T-cell (primary cell): ENCODE measurements around the gene FANCI. TPM values are rescaled to one million over a fixed set of nuclear protein-coding genes. Genes with fewer than 3 reads are reported as not detected.

Source experiments
- ATAC-seq, 4 experiments: fragments of 200-7000 bp in 3 of 4; fragments of 150-1000 bp in 1 of 4; cut with Tn5 transposase; replicated peaks in 1 of 4; 1 replicate in 3 of 4; 2 replicates in 1 of 4; pipeline ENCODE4 v1.10.0; 2021; ENCODE audit warnings: moderate library complexity in 3 of 4, mild to moderate bottlenecking in 2 of 4, moderate number of reproducible peaks in 1 of 4
- CTCF ChIA-PET, 2 donors: fragments of 300-600 bp; sonication (Branson Sonifier 250); formaldehyde crosslinking; loops; one replicate each; lab custom pipeline; 2022; ENCODE audit warnings: antibody characterized with exemption in 2 of 2; lab: Charles Lee
- POLR2A ChIA-PET, 2 donors: fragments of 300-600 bp; sonication (Branson Sonifier 250); formaldehyde crosslinking; loops; one replicate each; lab custom pipeline; 2022; ENCODE audit warnings: antibody characterized with exemption in 2 of 2; lab: Charles Lee
- DNase-seq, 35 experiments: peaks; one replicate each; pipeline versions ENCODE4 v3.0.0 to v3.0.0-alpha.2; 2013 to 2023
- H3K27ac ChIP-seq: one replicate; pipeline ENCODE4 v1.5.1; 2013; ENCODE audit warnings: low read length
- H3K27me3 ChIP-seq, 2 experiments: replicated peaks in 1 of 2; 1 replicate in 1 of 2; 2 replicates in 1 of 2; pipeline versions ENCODE4 v1.6.1 to v1.7.0; 2013; ENCODE audit warnings: low read length in 1 of 2, mixed read lengths in 1 of 2; ENCODE audit not compliant: control insufficient read depth in 2 of 2, insufficient read depth in 2 of 2; ENCODE audit errors: extremely low read depth in 1 of 2
- H3K36me3 ChIP-seq, 2 donors: 1 replicate in 1 of 2; 2 replicates in 1 of 2; pipeline versions ENCODE4 v1.6.1 to v1.7.0; 2013; ENCODE audit warnings: low read length in 1 of 2; ENCODE audit not compliant: control insufficient read depth in 2 of 2, insufficient read depth in 1 of 2; ENCODE audit errors: extremely low read depth in 1 of 2
- H3K4me1 ChIP-seq, 2 experiments: 1 replicate in 1 of 2; 2 replicates in 1 of 2; pipeline versions ENCODE4 v1.6.1 to v1.7.0; 2013; ENCODE audit warnings: low read length in 2 of 2, mixed read lengths in 1 of 2; ENCODE audit not compliant: insufficient read depth in 2 of 2, control insufficient read depth in 1 of 2; ENCODE audit errors: extremely low read depth in 1 of 2
- H3K4me3 ChIP-seq, 2 donors: 1 replicate in 1 of 2; 2 replicates in 1 of 2; pipeline versions ENCODE4 v1.5.1 to v1.7.0; 2013; ENCODE audit warnings: mild to moderate bottlenecking in 2 of 2, low read length in 1 of 2, moderate library complexity in 1 of 2; ENCODE audit not compliant: control insufficient read depth in 1 of 2; ENCODE audit errors: extremely low read depth in 1 of 2
- H3K9me3 ChIP-seq: 2 replicates; pipeline ENCODE4 v1.7.0; 2013
- H3K27ac Mint-ChIP-seq, 2 donors: one replicate each; pipeline ENCODE4 v1.8.0; 2020 to 2021; ENCODE audit warnings: mild to moderate bottlenecking in 2 of 2, mixed read lengths in 2 of 2
- H3K27me3 Mint-ChIP-seq, 2 donors: one replicate each; pipeline ENCODE4 v1.8.0; 2021 to 2022; ENCODE audit warnings: mixed read lengths in 2 of 2
- H3K36me3 Mint-ChIP-seq: one replicate; pipeline ENCODE4 v1.8.0; 2021; ENCODE audit warnings: mixed read lengths
- H3K4me1 Mint-ChIP-seq, 3 donors: one replicate each; pipeline ENCODE4 v1.8.0; 2020 to 2022; ENCODE audit warnings: mixed read lengths in 3 of 3, mild to moderate bottlenecking in 1 of 3
- H3K4me3 Mint-ChIP-seq, 3 donors: one replicate each; pipeline ENCODE4 v1.8.0; 2020 to 2022; ENCODE audit warnings: mild to moderate bottlenecking in 3 of 3, mixed read lengths in 3 of 3, moderate library complexity in 3 of 3
- H3K9me3 Mint-ChIP-seq, 3 donors: one replicate each; pipeline ENCODE4 v1.8.0; 2020 to 2022; ENCODE audit warnings: mixed read lengths in 3 of 3
- WGBS: methylation state at CpG from one replicate; pipeline ENCODE4 v1.1.5; 2013; ENCODE audit warnings: missing lambda C conversion rate; ENCODE audit not compliant: insufficient coverage; 5-methylcytosine and 5-hydroxymethylcytosine counted together
- total RNA-seq, 35 experiments: library from RNA in 6 of 35; stranded (reverse) in 6 of 35; fragments of 120-200 nt in 1 of 35; gene quantifications; one replicate each; pipeline versions ENCODE4 v1.2.1 to v1.2.4 and lab custom pipeline; 2013 to 2026

The FANCI gene
- total RNA-seq, 5 donors from 2014 or later (not counting 1 experiment from before 2014, with no cell fraction given) = 9.8 to 14.6 (median 12.4) TPM

GRCh38 chr15:89198196-89198595, 45.6 kb upstream of the FANCI start:
- no peaks in the 10 kb centered on the region for H3K27me3 Mint-ChIP-seq
- H3K4me3 ChIP-seq = no peak overlapping the region
- no peaks in the 10 kb centered on the region for H3K9me3 ChIP-seq
- CTCF ChIA-PET = no interaction called here
- H3K4me1 ChIP-seq = no peaks in the 10 kb centered on the region
- H3K9me3 Mint-ChIP-seq = no peaks in the 10 kb centered on the region
- DNase-seq (no peak), ATAC-seq (no peak)
- WGBS = 100% methylated on average over 1 of the region's 2 CpGs
- H3K27ac Mint-ChIP-seq = no peak overlapping the region
- POLR2A ChIA-PET = no interaction called here
- H3K36me3 ChIP-seq = peaks cover 16 to 31% of the 10 kb centered on the region in 2 donors
- H3K4me1 Mint-ChIP-seq = peaks cover 0 to 10% (median 8%) of the 10 kb centered on the region in 3 donors
- no peak overlapping the region for H3K27ac ChIP-seq
- peaks cover 35% of the 10 kb centered on the region for H3K36me3 Mint-ChIP-seq
- no peaks in the 10 kb centered on the region for H3K27me3 ChIP-seq
- H3K4me3 Mint-ChIP-seq = no peak overlapping the region

DNA sequence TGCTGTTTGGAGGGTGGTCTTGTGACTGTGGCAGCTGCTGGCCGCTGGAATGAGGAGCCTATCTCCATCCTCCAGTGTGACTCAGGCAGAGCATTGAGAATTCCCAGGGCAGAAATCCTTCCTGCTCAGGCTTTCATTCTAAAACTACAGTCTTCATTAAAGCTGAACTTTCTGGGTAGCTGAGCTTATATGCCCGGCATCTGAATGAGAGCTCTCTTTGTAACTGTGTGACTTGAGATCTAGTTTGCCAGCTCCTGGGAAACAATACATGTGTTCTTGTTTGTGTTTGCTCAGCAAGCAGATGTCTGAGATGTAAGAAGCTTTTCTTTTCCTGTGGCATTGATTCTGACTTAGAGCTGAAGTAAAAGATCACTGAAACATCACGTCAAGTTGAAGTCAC, 44.8 kb upstream of the FANCI start:
- H3K9me3 ChIP-seq = no peaks in the 10 kb centered on the region
- peaks cover 9 to 26% of the 10 kb centered on the region in 2 donors for H3K36me3 ChIP-seq
- no peaks in the 10 kb centered on the region for H3K9me3 Mint-ChIP-seq
- H3K4me1 Mint-ChIP-seq = peaks cover 7 to 17% (median 15%) of the 10 kb centered on the region in 3 donors
- ATAC-seq (no peak), DNase-seq (no peak)
- no peak overlapping the region for H3K4me3 Mint-ChIP-seq
- H3K27ac ChIP-seq = no peak overlapping the region
- POLR2A ChIA-PET = interaction anchor here in 1 of 2 donors (0.5 kb wide), 1 partner anchor 15 kb away, joined by 3 read pairs; no protein-coding TSS in a partner anchor
- H3K27me3 Mint-ChIP-seq = no peaks in the 10 kb centered on the region
- no peak overlapping the region for H3K27ac Mint-ChIP-seq
- CTCF ChIA-PET = interaction anchor here in 1 of 2 donors (0.6 kb wide), 1 partner anchor 185 kb away, joined by 4 read pairs; no protein-coding TSS in a partner anchor
- H3K4me3 ChIP-seq = no peak overlapping the region
- no peaks in the 10 kb centered on the region for H3K27me3 ChIP-seq
- H3K4me1 ChIP-seq = peaks cover 2 to 5% of the 10 kb centered on the region in 2 experiments
- H3K36me3 Mint-ChIP-seq = peaks cover 31% of the 10 kb centered on the region
- WGBS = 100% methylated on average over 2 of the region's 3 CpGs

DNA sequence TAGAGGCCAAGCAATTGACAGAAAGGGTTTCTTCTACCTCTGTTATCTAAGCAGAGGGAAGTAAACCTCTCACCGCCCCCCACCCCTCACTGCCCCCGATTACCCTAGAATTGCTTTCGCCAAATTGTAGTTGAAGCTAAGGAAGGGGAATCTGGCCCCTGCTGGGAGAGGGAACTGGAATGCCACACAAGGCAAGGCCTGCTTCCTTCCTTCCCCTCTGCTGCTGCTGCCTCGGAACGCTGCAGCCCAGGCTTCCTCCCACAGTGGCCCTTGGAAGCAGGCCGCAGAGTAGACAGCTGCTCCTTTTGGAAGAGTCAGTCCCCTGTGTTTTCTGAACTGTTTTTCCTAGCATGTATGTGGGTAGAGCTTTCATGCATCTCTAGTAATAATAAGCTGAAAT, 44.0 kb upstream of the FANCI start:
- Histone ChIP-seq H3K27me3 (no peaks in the 10 kb centered on the region), H3K4me1 (peaks cover 4 to 9% of the 10 kb centered on the region in 2 experiments), H3K9me3 (no peaks in the 10 kb centered on the region), H3K4me3 (no peak overlapping the region), H3K27ac (no peak overlapping the region), H3K36me3 (peaks cover 9 to 18% of the 10 kb centered on the region in 2 donors)
- WGBS = no CpG with 5 or more reads among the region's 6 CpGs
- ChIA-PET CTCF (interaction anchor here in 1 of 2 donors (0.6 kb wide), 1 partner anchor 26 kb away, joined by 6 read pairs; no protein-coding TSS in a partner anchor), POLR2A (no interaction called here)
- no peaks in the 10 kb centered on the region for H3K27me3 Mint-ChIP-seq
- peaks cover 14 to 24% (median 23%) of the 10 kb centered on the region in 3 donors for H3K4me1 Mint-ChIP-seq
- no peak for ATAC-seq
- no peaks in the 10 kb centered on the region for H3K9me3 Mint-ChIP-seq
- H3K27ac Mint-ChIP-seq = no peak overlapping the region
- no peak for DNase-seq
- peaks cover 26% of the 10 kb centered on the region for H3K36me3 Mint-ChIP-seq
- no peak overlapping the region for H3K4me3 Mint-ChIP-seq

DNA sequence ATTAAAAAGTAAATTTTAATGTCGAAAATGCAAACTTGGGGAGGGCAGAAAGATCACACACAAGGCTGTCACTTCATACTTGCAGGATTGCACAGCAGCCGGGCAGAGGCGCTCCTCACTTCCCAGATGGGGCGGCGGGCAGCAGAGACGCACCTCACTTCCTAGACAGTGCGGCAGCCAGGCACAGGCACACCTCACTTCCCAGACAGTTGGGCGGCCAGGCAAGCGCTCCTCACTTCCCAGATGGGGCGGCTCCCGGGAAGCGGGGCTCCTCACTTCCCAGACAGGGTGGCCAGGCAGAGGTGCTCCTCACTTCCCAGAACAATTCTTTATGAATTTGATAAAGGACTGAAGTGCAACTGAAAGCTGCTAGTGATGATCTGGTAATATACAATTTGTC, 43.6 kb upstream of the FANCI start:
- ATAC-seq = no peak
- no peak overlapping the region for H3K27ac ChIP-seq
- Mint-ChIP-seq H3K4me3 (no peak overlapping the region), H3K4me1 (peaks cover 14 to 28% (median 26%) of the 10 kb centered on the region in 3 donors), H3K27ac (no peak overlapping the region), H3K9me3 (no peaks in the 10 kb centered on the region), H3K36me3 (peaks cover 26% of the 10 kb centered on the region), H3K27me3 (no peaks in the 10 kb centered on the region)
- H3K4me3 ChIP-seq = no peak overlapping the region
- peaks cover 6 to 16% of the 10 kb centered on the region in 2 donors for H3K36me3 ChIP-seq
- H3K4me1 ChIP-seq = peaks cover 4 to 13% of the 10 kb centered on the region in 2 experiments
- WGBS = 100% methylated on average over 7 of the region's 12 CpGs
- CTCF ChIA-PET = interaction anchor here in 1 of 2 donors (0.6 kb wide), 1 partner anchor 27 kb away, joined by 6 read pairs; no protein-coding TSS in a partner anchor
- H3K27me3 ChIP-seq = no peaks in the 10 kb centered on the region
- no peaks in the 10 kb centered on the region for H3K9me3 ChIP-seq
- no peak for DNase-seq
- POLR2A ChIA-PET = no interaction called here

- ChIA-PET POLR2A (no interaction called here), CTCF (no interaction called here)
- no peak for ATAC-seq
- H3K27ac Mint-ChIP-seq = no peak overlapping the region
- H3K9me3 Mint-ChIP-seq = no peaks in the 10 kb centered on the region
- DNase-seq = no peak
- no peak overlapping the region for H3K4me3 ChIP-seq
- WGBS = 96% methylated on average over 14 of the region's 20 CpGs
- H3K27me3 ChIP-seq = no peaks in the 10 kb centered on the region
- no peaks in the 10 kb centered on the region for H3K27me3 Mint-ChIP-seq
- no peaks in the 10 kb centered on the region for H3K9me3 ChIP-seq
- no peak overlapping the region for H3K27ac ChIP-seq
- H3K36me3 Mint-ChIP-seq = peaks cover 16% of the 10 kb centered on the region
- no peak overlapping the region for H3K4me3 Mint-ChIP-seq
- H3K4me1 Mint-ChIP-seq = peaks cover 14 to 31% (median 29%) of the 10 kb centered on the region in 3 donors
- peaks cover 4 to 13% of the 10 kb centered on the region in 2 experiments for H3K4me1 ChIP-seq
- H3K36me3 ChIP-seq = peaks cover 4 to 9% of the 10 kb centered on the region in 2 donors
Measured at GRCh38 chr15:89201465-89202005, 42.2 kb upstream of the FANCI start.

- H3K9me3 ChIP-seq = no peaks in the 10 kb centered on the region
- no peak overlapping the region for H3K4me3 ChIP-seq
- WGBS = no CpG with 5 or more reads among the region's 2 CpGs
- Mint-ChIP-seq H3K27ac (peak overlapping the region; percentile 5 to 83), H3K4me1 (peaks cover 21 to 30% (median 30%) of the 10 kb centered on the region in 3 donors), H3K9me3 (no peaks in the 10 kb centered on the region), H3K4me3 (no peak overlapping the region), H3K36me3 (peaks cover 8% of the 10 kb centered on the region), H3K27me3 (peaks cover 3% of the 10 kb centered on the region in 2 donors)
- POLR2A ChIA-PET = no interaction called here
- DNase-seq = peak in 1 of 35 experiments; percentile 16
- ATAC-seq = peak in 3 of 4 experiments; percentile 67 to 73 (median 72)
- no peak overlapping the region for H3K27ac ChIP-seq
- H3K4me1 ChIP-seq = peaks cover 4 to 21% of the 10 kb centered on the region in 2 experiments
- CTCF ChIA-PET = interaction anchor here in 1 of 2 donors (0.8 kb wide), 1 partner anchor 10 kb away, joined by 3 read pairs; no protein-coding TSS in a partner anchor
- peaks cover 0 to 8% of the 10 kb centered on the region in 2 experiments for H3K27me3 ChIP-seq
- H3K36me3 ChIP-seq = peaks cover 1 to 5% of the 10 kb centered on the region in 2 donors
Measured at GRCh38 chr15:89203705-89204273, 40.0 kb upstream of the FANCI start.
